ENCODE data around the gene MAPK8. TPM values are rescaled to one million over a fixed set of nuclear protein-coding genes. Genes with fewer than 3 reads are reported as not detected.

Gene MAPK8
- polyA plus RNA-seq, 4 donors = 12.4 to 41.2 (median 22.3) TPM

GRCh38 chr10:48478980-48479811 lies 172.7 kb downstream of the MAPK8 start:
- 82 to 88% (median 83%) methylated on average over 30 of the region's 30 CpGs for WGBS, 3 donors
- no peaks in the 10 kb centered on the region for H3K27me3 ChIP-seq (ENCODE audit: control insufficient read depth in 3 of 3, insufficient read depth in 3 of 3, low read length in 3 of 3)
- DNase-seq = no peak
- no peaks in the 10 kb centered on the region for H3K9me3 ChIP-seq (ENCODE audit: control insufficient read depth in 2 of 2, insufficient read depth in 1 of 2, low read depth in 1 of 2, low read length in 1 of 2)
- H3K27ac ChIP-seq (ENCODE audit: low read depth in 1 of 3, low read length in 2 of 3) = no peak overlapping the region
- H3K4me1 ChIP-seq (ENCODE audit: control insufficient read depth in 3 of 3, insufficient read depth in 2 of 3, low read depth in 1 of 3, low read length in 2 of 3) = peaks cover 0 to 7% (median 0%) of the 10 kb centered on the region in 3 donors
- H3K4me3 ChIP-seq (ENCODE audit: low read depth in 1 of 3, low read length in 3 of 3) = no peak overlapping the region
- H3K36me3 ChIP-seq (ENCODE audit: control insufficient read depth in 3 of 3, insufficient read depth in 2 of 3, low read depth in 1 of 3, low read length in 3 of 3) = no peaks in the 10 kb centered on the region
- FAIRE-seq = no peak

GRCh38 chr10:48480397-48481374 lies 174.2 kb downstream of the MAPK8 start:
- no peaks in the 10 kb centered on the region for H3K9me3 ChIP-seq (ENCODE audit: control insufficient read depth in 2 of 2, insufficient read depth in 1 of 2, low read depth in 1 of 2, low read length in 1 of 2)
- H3K27me3 ChIP-seq (ENCODE audit: control insufficient read depth in 3 of 3, insufficient read depth in 3 of 3, low read length in 3 of 3) = no peaks in the 10 kb centered on the region
- no peak overlapping the region for H3K4me3 ChIP-seq (ENCODE audit: low read depth in 1 of 3, low read length in 3 of 3)
- H3K27ac ChIP-seq (ENCODE audit: low read depth in 1 of 3, low read length in 2 of 3) = no peak overlapping the region
- WGBS, 3 donors = 34 to 59% (median 48%) methylated on average over 19 to 20 of the region's 20 CpGs
- DNase-seq = peak in 1 of 2 donors; percentile 30
- H3K4me1 ChIP-seq (ENCODE audit: control insufficient read depth in 3 of 3, insufficient read depth in 2 of 3, low read depth in 1 of 3, low read length in 2 of 3) = peaks cover 0 to 7% (median 0%) of the 10 kb centered on the region in 3 donors
- H3K36me3 ChIP-seq (ENCODE audit: control insufficient read depth in 3 of 3, insufficient read depth in 2 of 3, low read depth in 1 of 3, low read length in 3 of 3) = no peaks in the 10 kb centered on the region
- no peak for FAIRE-seq

- H3K27ac ChIP-seq (ENCODE audit: low read depth in 1 of 3, low read length in 2 of 3) = no peak overlapping the region
- H3K27me3 ChIP-seq (ENCODE audit: control insufficient read depth in 3 of 3, insufficient read depth in 3 of 3, low read length in 3 of 3) = no peaks in the 10 kb centered on the region
- FAIRE-seq (no peak), DNase-seq (no peak)
- H3K4me1 ChIP-seq (ENCODE audit: control insufficient read depth in 3 of 3, insufficient read depth in 2 of 3, low read depth in 1 of 3, low read length in 2 of 3) = peaks cover 0 to 7% (median 0%) of the 10 kb centered on the region in 3 donors
- H3K36me3 ChIP-seq (ENCODE audit: control insufficient read depth in 3 of 3, insufficient read depth in 2 of 3, low read depth in 1 of 3, low read length in 3 of 3) = no peaks in the 10 kb centered on the region
- WGBS, 3 donors = 72 to 82% (median 78%) methylated on average over 2 of the region's 2 CpGs
- no peaks in the 10 kb centered on the region for H3K9me3 ChIP-seq (ENCODE audit: control insufficient read depth in 2 of 2, insufficient read depth in 1 of 2, low read depth in 1 of 2, low read length in 1 of 2)
- H3K4me3 ChIP-seq (ENCODE audit: low read depth in 1 of 3, low read length in 3 of 3) = no peak overlapping the region
Observed at GRCh38 chr10:48481385-48481784, 174.9 kb downstream of the MAPK8 start.

GRCh38 chr10:48482207-48482606 lies 175.7 kb downstream of the MAPK8 start:
- Histone ChIP-seq H3K27ac (ENCODE audit: low read depth in 1 of 3, low read length in 2 of 3) (no peak overlapping the region), H3K9me3 (ENCODE audit: control insufficient read depth in 2 of 2, insufficient read depth in 1 of 2, low read depth in 1 of 2, low read length in 1 of 2) (no peaks in the 10 kb centered on the region), H3K36me3 (ENCODE audit: control insufficient read depth in 3 of 3, insufficient read depth in 2 of 3, low read depth in 1 of 3, low read length in 3 of 3) (no peaks in the 10 kb centered on the region), H3K4me1 (ENCODE audit: control insufficient read depth in 3 of 3, insufficient read depth in 2 of 3, low read depth in 1 of 3, low read length in 2 of 3) (peaks cover 0 to 7% (median 0%) of the 10 kb centered on the region in 3 donors), H3K4me3 (ENCODE audit: low read depth in 1 of 3, low read length in 3 of 3) (no peak overlapping the region), H3K27me3 (ENCODE audit: control insufficient read depth in 3 of 3, insufficient read depth in 3 of 3, low read length in 3 of 3) (no peaks in the 10 kb centered on the region)
- 68 to 73% (median 70%) methylated on average over 3 of the region's 3 CpGs for WGBS, 3 donors
- FAIRE-seq (no peak), DNase-seq (no peak)

GRCh38 chr10:48484911-48485310 lies 178.4 kb downstream of the MAPK8 start:
- FAIRE-seq (no peak), DNase-seq (no peak)
- Histone ChIP-seq H3K4me1 (ENCODE audit: control insufficient read depth in 3 of 3, insufficient read depth in 2 of 3, low read depth in 1 of 3, low read length in 2 of 3) (peaks cover 0 to 7% (median 0%) of the 10 kb centered on the region in 3 donors), H3K27ac (ENCODE audit: low read depth in 1 of 3, low read length in 2 of 3) (no peak overlapping the region), H3K27me3 (ENCODE audit: control insufficient read depth in 3 of 3, insufficient read depth in 3 of 3, low read length in 3 of 3) (no peaks in the 10 kb centered on the region), H3K9me3 (ENCODE audit: control insufficient read depth in 2 of 2, insufficient read depth in 1 of 2, low read depth in 1 of 2, low read length in 1 of 2) (no peaks in the 10 kb centered on the region), H3K4me3 (ENCODE audit: low read depth in 1 of 3, low read length in 3 of 3) (no peak overlapping the region), H3K36me3 (ENCODE audit: control insufficient read depth in 3 of 3, insufficient read depth in 2 of 3, low read depth in 1 of 3, low read length in 3 of 3) (no peaks in the 10 kb centered on the region)
- WGBS, 3 donors = 27 to 59% (median 37%) methylated on average over 3 of the region's 3 CpGs

GRCh38 chr10:48485711-48486110 lies 179.2 kb downstream of the MAPK8 start:
- no peaks in the 10 kb centered on the region for H3K36me3 ChIP-seq (ENCODE audit: control insufficient read depth in 3 of 3, insufficient read depth in 2 of 3, low read depth in 1 of 3, low read length in 3 of 3)
- FAIRE-seq = no peak

GRCh38 chr10:48487244-48487643 lies 180.8 kb downstream of the MAPK8 start:
- no peak for DNase-seq
- no peaks in the 10 kb centered on the region for H3K27me3 ChIP-seq (ENCODE audit: control insufficient read depth in 3 of 3, insufficient read depth in 3 of 3, low read length in 3 of 3)
- no peaks in the 10 kb centered on the region for H3K9me3 ChIP-seq (ENCODE audit: control insufficient read depth in 2 of 2, insufficient read depth in 1 of 2, low read depth in 1 of 2, low read length in 1 of 2)
- H3K4me1 ChIP-seq (ENCODE audit: control insufficient read depth in 3 of 3, insufficient read depth in 2 of 3, low read depth in 1 of 3, low read length in 2 of 3) = no peaks in the 10 kb centered on the region
- H3K27ac ChIP-seq (ENCODE audit: low read depth in 1 of 3, low read length in 2 of 3) = no peak overlapping the region
- H3K36me3 ChIP-seq (ENCODE audit: control insufficient read depth in 3 of 3, insufficient read depth in 2 of 3, low read depth in 1 of 3, low read length in 3 of 3) = no peaks in the 10 kb centered on the region
- no peak for FAIRE-seq
- no peak overlapping the region for H3K4me3 ChIP-seq (ENCODE audit: low read depth in 1 of 3, low read length in 3 of 3)
- WGBS, 3 donors = 70 to 94% (median 86%) methylated on average over 1 of the region's 1 CpG

More at GRCh38 chr10:48485711-48486110, 179.2 kb downstream of the MAPK8 start:
- no peak for DNase-seq
- H3K27ac ChIP-seq (ENCODE audit: low read depth in 1 of 3, low read length in 2 of 3) = no peak overlapping the region
- no peaks in the 10 kb centered on the region for H3K27me3 ChIP-seq (ENCODE audit: control insufficient read depth in 3 of 3, insufficient read depth in 3 of 3, low read length in 3 of 3)
- H3K4me3 ChIP-seq (ENCODE audit: low read depth in 1 of 3, low read length in 3 of 3) = no peak overlapping the region
- no peaks in the 10 kb centered on the region for H3K9me3 ChIP-seq (ENCODE audit: control insufficient read depth in 2 of 2, insufficient read depth in 1 of 2, low read depth in 1 of 2, low read length in 1 of 2)
- H3K4me1 ChIP-seq (ENCODE audit: control insufficient read depth in 3 of 3, insufficient read depth in 2 of 3, low read depth in 1 of 3, low read length in 2 of 3) = peaks cover 0 to 3% (median 0%) of the 10 kb centered on the region in 3 donors
